ENCODE results near the gene CPA3.

Gene CPA3

DNA sequence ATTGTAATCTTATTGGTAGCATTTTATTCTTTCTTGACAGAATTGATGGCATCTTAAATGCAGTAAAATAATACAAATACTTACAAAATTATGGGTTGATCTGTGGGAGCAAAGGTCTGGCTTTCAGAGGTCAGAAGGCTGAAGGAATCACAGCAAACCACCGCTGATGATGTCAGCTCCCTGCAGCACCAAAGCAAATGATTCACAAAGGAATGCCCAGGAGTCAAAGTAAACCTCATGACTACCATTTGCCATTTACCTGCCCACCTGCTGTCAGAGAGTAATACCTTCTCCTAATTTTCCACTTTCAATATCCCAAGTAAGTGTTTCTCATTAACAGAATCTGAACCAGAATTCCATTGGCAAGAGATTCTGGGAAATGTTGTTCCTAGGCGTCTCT lies 46.1 kb downstream of the CPA3 start:
- Histone ChIP-seq H3K4me3 (ENCODE audit: insufficient read depth in 1 of 2, low read depth in 1 of 2, low read length in 2 of 2) (no peak overlapping the region), H3K4me1 (ENCODE audit: control insufficient read depth, insufficient read depth, low read depth, low read length) (peaks cover 2% of the 10 kb centered on the region), H3K27ac (ENCODE audit: low read length, poor library complexity, severe bottlenecking) (no peak overlapping the region), H2AK5ac (ENCODE audit: low read length, severe bottlenecking) (no peak overlapping the region), H3K9me3 (ENCODE audit: control insufficient read depth, low read length) (no peaks in the 10 kb centered on the region), H2BK120ac (ENCODE audit: low read depth, low read length) (no peak overlapping the region), H3K79me1 (replicated peaks; ENCODE audit: low read length, poor library complexity, severe bottlenecking) (no peaks in the 10 kb centered on the region), H2BK15ac (ENCODE audit: low read depth, poor library complexity, severe bottlenecking) (no peak overlapping the region), H4K91ac (ENCODE audit: low read length) (no peak overlapping the region), H3K14ac (ENCODE audit: low read length in 2 of 2) (no peak overlapping the region), H3K23ac (ENCODE audit: low read length in 2 of 2) (no peak overlapping the region), H3K4ac (ENCODE audit: low read depth in 1 of 2, low read length in 2 of 2) (no peak overlapping the region), H2BK12ac (ENCODE audit: low read length in 2 of 2) (no peak overlapping the region), H3K4me2 (ENCODE audit: low read length, poor library complexity, severe bottlenecking) (no peak overlapping the region), H2AFZ (ENCODE audit: low read depth, low read length) (no peak overlapping the region), H3K27me3 (ENCODE audit: control insufficient read depth in 1 of 2, insufficient read depth in 1 of 2, low read length in 2 of 2) (no peaks in the 10 kb centered on the region), H3K18ac (ENCODE audit: low read depth in 1 of 2, low read length in 2 of 2) (no peak overlapping the region), H4K8ac (ENCODE audit: low read length) (no peak overlapping the region), H3K9ac (ENCODE audit: low read length) (no peak overlapping the region), H2BK5ac (ENCODE audit: low read depth, low read length, poor library complexity, severe bottlenecking) (no peak overlapping the region), H3K36me3 (ENCODE audit: control insufficient read depth in 1 of 2, insufficient read depth in 2 of 2, low read depth in 1 of 2, low read length in 2 of 2) (no peaks in the 10 kb centered on the region)
- WGBS = 69% methylated on average over 1 of the region's 2 CpGs
- DNase-seq = no peak

DNA sequence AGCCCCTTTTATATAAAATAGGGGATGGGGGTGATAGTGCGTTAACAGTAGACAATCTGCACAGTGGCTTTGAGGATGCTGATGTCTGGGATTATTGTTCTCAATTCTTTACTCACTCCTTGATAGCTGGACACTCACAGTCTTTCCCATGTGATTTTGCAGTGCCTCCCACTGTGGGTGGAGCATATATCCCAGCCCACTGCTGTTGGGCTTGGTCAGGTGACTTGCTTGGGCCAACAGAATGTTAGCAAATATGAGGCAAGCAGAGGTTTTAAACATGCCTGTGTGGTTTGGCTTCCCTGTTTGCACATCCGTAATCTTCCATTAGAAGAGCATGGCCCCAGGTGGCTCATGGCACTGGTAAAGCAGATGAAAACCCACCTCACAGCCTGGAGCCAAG lies 46.5 kb downstream of the CPA3 start:
- Histone ChIP-seq H4K91ac (ENCODE audit: low read length) (no peak overlapping the region), H3K27ac (ENCODE audit: low read length, poor library complexity, severe bottlenecking) (no peak overlapping the region), H2AK5ac (ENCODE audit: low read length, severe bottlenecking) (no peak overlapping the region), H3K14ac (ENCODE audit: low read length in 2 of 2) (peak overlapping the region in 1 of 2 experiments; percentile 65), H3K4ac (ENCODE audit: low read depth in 1 of 2, low read length in 2 of 2) (no peak overlapping the region), H3K27me3 (ENCODE audit: control insufficient read depth in 1 of 2, insufficient read depth in 1 of 2, low read length in 2 of 2) (no peaks in the 10 kb centered on the region), H2BK5ac (ENCODE audit: low read depth, low read length, poor library complexity, severe bottlenecking) (no peak overlapping the region), H3K79me1 (replicated peaks; ENCODE audit: low read length, poor library complexity, severe bottlenecking) (no peaks in the 10 kb centered on the region), H3K9me3 (ENCODE audit: control insufficient read depth, low read length) (no peaks in the 10 kb centered on the region), H2BK15ac (ENCODE audit: low read depth, poor library complexity, severe bottlenecking) (no peak overlapping the region), H3K4me2 (ENCODE audit: low read length, poor library complexity, severe bottlenecking) (no peak overlapping the region), H3K9ac (ENCODE audit: low read length) (no peak overlapping the region), H2BK12ac (ENCODE audit: low read length in 2 of 2) (no peak overlapping the region), H3K36me3 (ENCODE audit: control insufficient read depth in 1 of 2, insufficient read depth in 2 of 2, low read depth in 1 of 2, low read length in 2 of 2) (no peaks in the 10 kb centered on the region), H3K23ac (ENCODE audit: low read length in 2 of 2) (peak overlapping the region in 1 of 2 experiments; percentile 40), H3K18ac (ENCODE audit: low read depth in 1 of 2, low read length in 2 of 2) (no peak overlapping the region), H4K8ac (ENCODE audit: low read length) (no peak overlapping the region), H3K4me1 (ENCODE audit: control insufficient read depth, insufficient read depth, low read depth, low read length) (peaks cover 2% of the 10 kb centered on the region), H2BK120ac (ENCODE audit: low read depth, low read length) (no peak overlapping the region), H3K4me3 (ENCODE audit: insufficient read depth in 1 of 2, low read depth in 1 of 2, low read length in 2 of 2) (no peak overlapping the region), H2AFZ (ENCODE audit: low read depth, low read length) (no peak overlapping the region)
- no peak for DNase-seq
- WGBS = 100% methylated on average over 2 of the region's 2 CpGs

DNA sequence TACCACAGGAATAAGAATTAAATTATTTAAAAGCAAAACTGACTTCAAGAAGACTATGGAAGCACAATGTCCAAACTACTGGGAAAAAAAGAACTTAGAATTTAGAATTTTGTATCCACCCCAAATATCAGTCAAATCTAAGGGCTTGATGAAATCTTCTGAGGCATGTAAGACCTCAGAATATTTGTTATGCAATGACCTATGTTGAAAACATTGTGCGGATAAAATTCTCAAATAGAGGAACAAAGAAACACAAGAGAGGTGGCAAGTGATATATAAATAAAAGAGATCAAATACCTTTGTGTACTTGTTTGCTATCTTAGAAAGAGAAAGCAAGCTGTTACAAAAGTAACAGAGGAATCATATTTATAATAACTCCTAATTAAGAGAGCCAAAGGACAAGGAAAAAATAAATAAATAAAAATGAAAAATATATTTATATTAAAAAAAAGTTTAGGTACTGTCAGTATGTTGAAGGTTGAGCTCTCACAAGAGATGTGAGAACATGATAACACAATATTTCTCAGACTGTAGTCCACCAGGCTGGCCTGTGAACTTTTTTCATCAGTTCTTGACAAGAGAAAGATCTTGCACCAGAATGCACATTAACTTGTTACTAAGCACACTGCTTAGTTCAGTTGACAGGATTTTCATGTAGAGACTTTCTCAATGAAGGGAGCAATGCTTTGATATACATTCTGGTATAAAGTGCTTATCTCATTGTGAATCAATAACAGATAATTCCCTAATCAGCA lies 50.0 kb downstream of the CPA3 start:
- H2AFZ ChIP-seq (ENCODE audit: low read depth, low read length) = no peak overlapping the region
- H3K79me1 ChIP-seq (replicated peaks; ENCODE audit: low read length, poor library complexity, severe bottlenecking) = no peaks in the 10 kb centered on the region
- no peak overlapping the region for H2BK12ac ChIP-seq (ENCODE audit: low read length in 2 of 2)
- DNase-seq = no peak
- no peak overlapping the region for H4K8ac ChIP-seq (ENCODE audit: low read length)
- H2BK15ac ChIP-seq (ENCODE audit: low read depth, poor library complexity, severe bottlenecking) = no peak overlapping the region
- WGBS = no CpG with 5 or more reads among the region's 1 CpG
- H3K27ac ChIP-seq (ENCODE audit: low read length, poor library complexity, severe bottlenecking) = no peak overlapping the region
- no peak overlapping the region for H3K23ac ChIP-seq (ENCODE audit: low read length in 2 of 2)
- no peak overlapping the region for H2BK120ac ChIP-seq (ENCODE audit: low read depth, low read length)
- H4K91ac ChIP-seq (ENCODE audit: low read length) = no peak overlapping the region
- H3K4ac ChIP-seq (ENCODE audit: low read depth in 1 of 2, low read length in 2 of 2) = no peak overlapping the region
- H2BK5ac ChIP-seq (ENCODE audit: low read depth, low read length, poor library complexity, severe bottlenecking) = no peak overlapping the region
- H3K27me3 ChIP-seq (ENCODE audit: control insufficient read depth in 1 of 2, insufficient read depth in 1 of 2, low read length in 2 of 2) = no peaks in the 10 kb centered on the region
- H3K4me3 ChIP-seq (ENCODE audit: insufficient read depth in 1 of 2, low read depth in 1 of 2, low read length in 2 of 2) = no peak overlapping the region
- no peaks in the 10 kb centered on the region for H3K9me3 ChIP-seq (ENCODE audit: control insufficient read depth, low read length)
- H3K4me1 ChIP-seq (ENCODE audit: control insufficient read depth, insufficient read depth, low read depth, low read length) = peaks cover 2% of the 10 kb centered on the region
- H3K36me3 ChIP-seq (ENCODE audit: control insufficient read depth in 1 of 2, insufficient read depth in 2 of 2, low read depth in 1 of 2, low read length in 2 of 2) = no peaks in the 10 kb centered on the region
- H3K4me2 ChIP-seq (ENCODE audit: low read length, poor library complexity, severe bottlenecking) = no peak overlapping the region
- no peak overlapping the region for H3K9ac ChIP-seq (ENCODE audit: low read length)
- H3K14ac ChIP-seq (ENCODE audit: low read length in 2 of 2) = no peak overlapping the region
- H3K18ac ChIP-seq (ENCODE audit: low read depth in 1 of 2, low read length in 2 of 2) = no peak overlapping the region
- no peak overlapping the region for H2AK5ac ChIP-seq (ENCODE audit: low read length, severe bottlenecking)

DNA sequence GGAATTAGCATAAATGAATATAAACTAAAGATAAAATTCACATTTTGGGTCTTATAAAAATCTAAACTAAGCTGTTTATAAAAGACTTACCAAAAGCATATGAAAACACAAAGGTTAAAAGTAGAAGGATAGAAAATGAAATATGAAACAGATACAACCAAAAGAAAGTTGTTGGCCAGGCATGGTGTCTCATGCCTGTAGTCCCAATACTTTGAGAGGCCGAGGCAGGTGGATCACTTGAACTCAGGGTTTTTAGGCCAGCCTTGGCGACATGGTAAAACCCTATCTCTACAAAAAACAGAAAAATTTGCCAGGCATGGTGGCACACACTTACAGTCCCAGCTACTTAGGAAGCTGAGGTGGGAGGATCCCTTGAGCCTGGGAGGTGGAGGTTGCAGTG lies 51.0 kb downstream of the CPA3 start:
- DNase-seq = no peak
- no peak overlapping the region for H4K91ac ChIP-seq (ENCODE audit: low read length)
- peaks cover 1% of the 10 kb centered on the region for H3K4me1 ChIP-seq (ENCODE audit: control insufficient read depth, insufficient read depth, low read depth, low read length)
- H3K9me3 ChIP-seq (ENCODE audit: control insufficient read depth, low read length) = no peaks in the 10 kb centered on the region
- H3K4me3 ChIP-seq (ENCODE audit: insufficient read depth in 1 of 2, low read depth in 1 of 2, low read length in 2 of 2) = no peak overlapping the region
- H3K4ac ChIP-seq (ENCODE audit: low read depth in 1 of 2, low read length in 2 of 2) = no peak overlapping the region
- H3K9ac ChIP-seq (ENCODE audit: low read length) = no peak overlapping the region
- H2AFZ ChIP-seq (ENCODE audit: low read depth, low read length) = no peak overlapping the region
- WGBS = 100% methylated on average over 1 of the region's 2 CpGs
- H3K14ac ChIP-seq (ENCODE audit: low read length in 2 of 2) = no peak overlapping the region
- H3K27me3 ChIP-seq (ENCODE audit: control insufficient read depth in 1 of 2, insufficient read depth in 1 of 2, low read length in 2 of 2) = no peaks in the 10 kb centered on the region
- no peak overlapping the region for H4K8ac ChIP-seq (ENCODE audit: low read length)
- H2BK120ac ChIP-seq (ENCODE audit: low read depth, low read length) = no peak overlapping the region
- H2BK12ac ChIP-seq (ENCODE audit: low read length in 2 of 2) = no peak overlapping the region
- H3K36me3 ChIP-seq (ENCODE audit: control insufficient read depth in 1 of 2, insufficient read depth in 2 of 2, low read depth in 1 of 2, low read length in 2 of 2) = no peaks in the 10 kb centered on the region
- H3K4me2 ChIP-seq (ENCODE audit: low read length, poor library complexity, severe bottlenecking) = no peak overlapping the region
- H2AK5ac ChIP-seq (ENCODE audit: low read length, severe bottlenecking) = no peak overlapping the region
- H2BK5ac ChIP-seq (ENCODE audit: low read depth, low read length, poor library complexity, severe bottlenecking) = no peak overlapping the region
- no peak overlapping the region for H2BK15ac ChIP-seq (ENCODE audit: low read depth, poor library complexity, severe bottlenecking)
- no peaks in the 10 kb centered on the region for H3K79me1 ChIP-seq (replicated peaks; ENCODE audit: low read length, poor library complexity, severe bottlenecking)
- no peak overlapping the region for H3K23ac ChIP-seq (ENCODE audit: low read length in 2 of 2)
- H3K18ac ChIP-seq (ENCODE audit: low read depth in 1 of 2, low read length in 2 of 2) = no peak overlapping the region
- H3K27ac ChIP-seq (ENCODE audit: low read length, poor library complexity, severe bottlenecking) = no peak overlapping the region
